Measurements from ENCODE around the gene GZF1.

DNA sequence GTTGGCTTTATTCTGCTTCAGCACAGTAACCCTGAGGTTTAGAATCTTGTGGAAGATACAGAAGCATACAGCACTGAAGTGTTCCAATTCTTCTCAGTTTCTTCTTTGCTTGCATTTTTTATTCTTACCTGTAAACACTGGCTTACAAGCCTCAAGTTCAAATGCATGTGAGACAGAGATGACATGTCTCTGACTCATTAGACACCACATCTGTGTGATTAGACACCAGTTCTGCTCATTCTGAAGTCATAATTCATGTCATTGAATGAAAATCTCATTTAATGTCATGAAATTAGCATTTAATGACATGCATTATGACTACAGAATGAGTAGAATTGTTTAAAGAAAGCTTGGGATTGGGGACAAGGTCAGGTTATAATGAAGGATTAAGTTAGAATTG, 5.8 kb downstream of the GZF1 start:
- TF ChIP-seq CTCF (IDR thresholded peaks at IDR 0.05): no peak
- no peak for TF ChIP-seq POLR2A (IDR thresholded peaks at IDR 0.05)
- TF ChIP-seq POLR2AphosphoS5 (IDR thresholded peaks at IDR 0.05): no peak

All from breast epithelium (tissue), 3 donors.